Fibroblast of lung (primary cell): Measurements from ENCODE around the gene TMEM147. TPM values are rescaled to one million over a fixed set of nuclear protein-coding genes. Genes with fewer than 3 reads are reported as not detected.

Experiments used
- DNase-seq, 2 donors: peaks; one replicate each; pipeline versions ENCODE4 v3.0.0 to v3.0.0-alpha.2; 2010; ENCODE audit warnings: low read depth in 2 of 2
- H2AFZ ChIP-seq: 2 replicates; pipeline ENCODE4 v1.5.1; 2012; ENCODE audit warnings: low read length, control low read depth, inconsistent platforms
- H3K27ac ChIP-seq: 2 replicates; pipeline ENCODE4 v1.5.1; 2011; ENCODE audit warnings: low read length, control low read depth; ENCODE audit not compliant: insufficient read depth
- H3K27me3 ChIP-seq: 2 replicates; pipeline ENCODE4 v1.5.1; 2011; ENCODE audit warnings: mild to moderate bottlenecking, low read length; ENCODE audit not compliant: control insufficient read depth, insufficient read depth
- H3K36me3 ChIP-seq: 2 replicates; pipeline ENCODE4 v1.5.1; 2011; ENCODE audit warnings: low read length; ENCODE audit not compliant: control insufficient read depth, insufficient read depth
- H3K4me1 ChIP-seq: 2 replicates; pipeline ENCODE4 v1.5.1; 2011; ENCODE audit warnings: low read length; ENCODE audit not compliant: control insufficient read depth, insufficient read depth; ENCODE audit errors: extremely low read depth
- H3K4me2 ChIP-seq: 2 replicates; pipeline ENCODE4 v1.5.1; 2011; ENCODE audit warnings: low read length, control low read depth; ENCODE audit not compliant: insufficient read depth; ENCODE audit errors: extremely low read depth
- H3K4me3 ChIP-seq, 4 experiments: fragments of 200-600 bp in 1 of 4; sonication (generic) in 1 of 4; replicated peaks in 1 of 4; 2 replicates each; pipeline ENCODE4 v1.5.1; 2011 to 2016; ENCODE audit warnings: low read length in 4 of 4, low read depth in 3 of 4, mild to moderate bottlenecking in 3 of 4, control low read depth in 2 of 4, inconsistent platforms in 1 of 4, mixed read lengths in 1 of 4; ENCODE audit not compliant: insufficient read depth in 1 of 4; ENCODE audit errors: control extremely low read depth in 1 of 4
- H3K79me2 ChIP-seq: 2 replicates; pipeline ENCODE4 v1.5.1; 2012; ENCODE audit warnings: mild to moderate bottlenecking, low read length, inconsistent platforms; ENCODE audit not compliant: control insufficient read depth, insufficient read depth
- H3K9ac ChIP-seq: 2 replicates; pipeline ENCODE4 v1.5.1; 2011; ENCODE audit warnings: mild to moderate bottlenecking, low read length, control low read depth; ENCODE audit not compliant: insufficient read depth
- H3K9me3 ChIP-seq: 2 replicates; pipeline ENCODE4 v1.5.1; 2012; ENCODE audit warnings: low read depth, low read length; ENCODE audit not compliant: control insufficient read depth, insufficient read depth
- H4K20me1 ChIP-seq: 2 replicates; pipeline ENCODE4 v1.5.1; 2011; ENCODE audit warnings: low read length; ENCODE audit not compliant: control insufficient read depth, insufficient read depth; ENCODE audit errors: extremely low read depth
- CTCF ChIP-seq, 2 donors: IDR thresholded peaks in 1 of 2; conservative IDR thresholded peaks in 1 of 2; 1 replicate in 1 of 2; 2 replicates in 1 of 2; pipeline ENCODE4 v1.5.1; 2011 to 2012; ENCODE audit warnings: low read length in 2 of 2, control low read depth in 1 of 2, inconsistent platforms in 1 of 2, low read depth in 1 of 2, mild to moderate bottlenecking in 1 of 2
- EZH2 ChIP-seq: IDR thresholded peaks from 2 replicates; pipeline ENCODE4 v1.5.1; 2012; ENCODE audit warnings: low read length, control low read depth, mild to moderate bottlenecking; ENCODE audit errors: missing control alignments
- polyA plus RNA-seq, 2 donors: library from polyadenylated mRNA; depleted of rRNA in 1 of 2; stranded (reverse) in 1 of 2; unstranded in 1 of 2; fragments of >200 nt; gene quantifications; 2 replicates each; pipeline ENCODE4 v1.2.1, GENCODE V29; 2011 to 2012; ENCODE audit warnings: missing spikeins in 1 of 2
- total RNA-seq: library from RNA; depleted of rRNA; stranded (reverse); fragments of >200 nt; gene quantifications from 2 replicates; pipeline ENCODE4 v1.2.1, GENCODE V29; 2014

The TMEM147 gene
- total and polyA plus RNA-seq, 2 donors (not counting 1 experiment from before 2014, with no cell fraction given): 72.4 to 79.6 TPM

GRCh38 chr19:35508129-35508528 lies 37.3 kb upstream of the TMEM147 start:
- Histone ChIP-seq H3K79me2 (no peaks in the 10 kb centered on the region), H3K4me3 (no peak overlapping the region), H4K20me1 (no peaks in the 10 kb centered on the region), H3K36me3 (no peaks in the 10 kb centered on the region), H3K27me3 (peaks cover 34% of the 10 kb centered on the region), H3K4me1 (peaks cover 4% of the 10 kb centered on the region), H3K27ac (no peak overlapping the region), H3K9me3 (no peaks in the 10 kb centered on the region), H2AFZ (no peak overlapping the region), H3K4me2 (no peak overlapping the region), H3K9ac (no peak overlapping the region)
- DNase-seq: no peak
- no peak for TF ChIP-seq EZH2
- no peak for TF ChIP-seq CTCF (conservative IDR thresholded peaks at IDR 0.05 in 1 of 2, IDR thresholded peaks at IDR 0.05 in 1 of 2; ENCODE audit: low read depth in 1 of 2, low read length in 2 of 2)

- no peak overlapping the region for H2AFZ ChIP-seq
- no peaks in the 10 kb centered on the region for H3K36me3 ChIP-seq
- H4K20me1 ChIP-seq: no peaks in the 10 kb centered on the region
- no peak overlapping the region for H3K27ac ChIP-seq
- H3K4me1 ChIP-seq: peaks cover 7% of the 10 kb centered on the region
- peaks cover 31% of the 10 kb centered on the region for H3K27me3 ChIP-seq
- H3K9me3 ChIP-seq: no peaks in the 10 kb centered on the region
- H3K4me2 ChIP-seq: no peak overlapping the region
- no peak for TF ChIP-seq EZH2
- no peak for TF ChIP-seq CTCF (conservative IDR thresholded peaks at IDR 0.05 in 1 of 2, IDR thresholded peaks at IDR 0.05 in 1 of 2; ENCODE audit: low read depth in 1 of 2, low read length in 2 of 2)
- DNase-seq: no peak
- H3K79me2 ChIP-seq: no peaks in the 10 kb centered on the region
- no peak overlapping the region for H3K4me3 ChIP-seq
- H3K9ac ChIP-seq: no peak overlapping the region
Observed at GRCh38 chr19:35509018-35509652, 36.3 kb upstream of the TMEM147 start.

GRCh38 chr19:35509861-35510625 lies 35.4 kb upstream of the TMEM147 start:
- Histone ChIP-seq H3K79me2 (no peaks in the 10 kb centered on the region), H3K4me3 (peak overlapping the region; percentile 28 to 45 (median 36)), H3K9ac (no peak overlapping the region), H3K9me3 (no peaks in the 10 kb centered on the region), H3K27ac (no peak overlapping the region), H3K27me3 (peaks cover 31% of the 10 kb centered on the region), H4K20me1 (no peaks in the 10 kb centered on the region), H3K36me3 (no peaks in the 10 kb centered on the region), H2AFZ (peak overlapping the region; percentile 12), H3K4me2 (peak overlapping the region; percentile 75), H3K4me1 (peaks cover 10% of the 10 kb centered on the region)
- TF ChIP-seq CTCF (conservative IDR thresholded peaks at IDR 0.05 in 1 of 2, IDR thresholded peaks at IDR 0.05 in 1 of 2; ENCODE audit: low read depth in 1 of 2, low read length in 2 of 2) (peak; percentile 69 to 77), EZH2 (peak; percentile 64)
- DNase-seq: peak; percentile 21 to 22
